ENCODE measurements around the gene PRAF2.

PRAF2 gene

DNA sequence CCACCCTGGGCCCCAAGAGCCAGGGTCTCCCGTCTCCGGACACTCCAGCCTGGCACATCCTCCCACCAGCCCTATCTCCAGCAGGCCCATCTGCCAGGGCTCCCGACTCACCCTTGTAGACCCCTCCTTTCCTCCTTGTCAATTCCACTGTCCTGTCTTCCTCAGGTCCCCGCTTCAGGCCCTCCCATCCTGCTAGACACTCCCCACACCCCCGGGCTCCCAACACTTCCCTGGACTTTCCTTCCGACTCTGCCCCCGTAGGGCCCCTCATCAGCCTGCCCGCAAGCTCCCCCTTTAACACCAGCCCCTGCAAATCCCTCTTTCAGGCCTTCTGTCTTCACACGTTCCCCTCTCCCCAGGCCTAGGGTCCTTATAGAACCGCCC lies 1.1 kb downstream of the PRAF2 start:
- no peak for DNase-seq (ENCODE audit: low read depth)

DNA sequence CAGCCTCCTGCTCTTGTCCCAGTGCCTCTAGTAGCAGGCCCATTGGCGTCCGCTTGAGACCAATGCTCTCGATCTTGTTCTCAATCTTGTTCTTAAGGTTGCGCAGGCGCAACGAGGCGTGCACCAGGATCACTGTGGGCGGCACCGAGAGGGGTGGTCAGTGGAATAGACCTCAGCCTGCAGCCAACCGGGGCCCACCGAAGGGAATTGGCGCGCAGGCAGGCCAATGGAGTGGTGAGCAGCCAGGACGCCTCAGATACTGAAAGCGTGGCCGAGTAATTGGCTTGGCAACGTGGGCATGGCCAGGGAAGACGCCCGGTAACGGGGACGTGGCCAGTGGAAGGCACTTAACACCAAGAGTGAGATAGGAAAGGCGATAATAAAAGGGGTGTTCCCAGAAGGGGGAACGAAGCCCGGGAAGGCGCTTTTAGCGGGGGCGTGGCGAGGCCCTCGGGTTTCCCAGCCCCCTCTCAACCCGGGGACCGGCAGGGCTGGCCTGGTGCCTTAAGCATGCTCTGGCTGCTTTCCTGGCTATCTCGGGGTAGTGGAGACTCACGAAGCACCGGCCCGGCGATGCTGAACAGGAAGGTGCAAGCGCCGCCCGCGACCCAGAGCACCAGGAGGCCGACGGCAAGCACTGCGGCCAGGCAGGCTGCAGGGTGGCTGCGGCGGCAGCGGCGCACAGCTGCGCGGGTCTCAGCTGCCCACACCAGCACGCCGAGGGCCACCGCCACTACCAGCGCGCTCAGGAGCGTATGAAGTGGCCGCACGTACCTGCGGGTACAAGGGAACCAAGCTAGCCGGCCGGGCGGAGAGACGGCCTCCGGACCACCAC lies 1.7 kb downstream of the PRAF2 start:
- no peak for DNase-seq (ENCODE audit: low read depth)

DNA sequence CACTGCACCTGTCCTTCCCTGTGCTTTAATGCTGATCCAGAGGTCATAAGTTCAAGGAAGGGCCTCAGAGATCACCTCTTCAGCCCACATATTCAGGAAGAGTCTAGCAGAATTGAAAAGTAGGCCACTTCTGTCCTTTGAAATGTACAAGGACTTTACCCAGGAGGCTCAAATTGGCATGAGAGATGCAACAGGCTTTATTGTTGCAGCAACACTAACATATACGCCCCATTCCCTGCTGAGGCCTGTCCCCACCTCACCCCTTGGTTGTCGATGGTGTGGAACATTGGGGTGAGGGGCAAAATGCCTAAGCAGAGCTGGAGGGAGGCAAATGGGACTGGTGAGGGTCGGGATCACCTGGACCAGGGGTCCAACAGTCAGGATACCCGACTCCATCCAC lies 2.8 kb downstream of the PRAF2 start:
- no peak for DNase-seq (ENCODE audit: low read depth)

- no peak for DNase-seq (ENCODE audit: low read depth)
Measured at GRCh38 chrX:49069038-49069437, 4.8 kb downstream of the PRAF2 start.

GRCh38 chrX:49067285-49068120 lies 6.3 kb downstream of the PRAF2 start:
- DNase-seq (ENCODE audit: low read depth) = no peak

DNA sequence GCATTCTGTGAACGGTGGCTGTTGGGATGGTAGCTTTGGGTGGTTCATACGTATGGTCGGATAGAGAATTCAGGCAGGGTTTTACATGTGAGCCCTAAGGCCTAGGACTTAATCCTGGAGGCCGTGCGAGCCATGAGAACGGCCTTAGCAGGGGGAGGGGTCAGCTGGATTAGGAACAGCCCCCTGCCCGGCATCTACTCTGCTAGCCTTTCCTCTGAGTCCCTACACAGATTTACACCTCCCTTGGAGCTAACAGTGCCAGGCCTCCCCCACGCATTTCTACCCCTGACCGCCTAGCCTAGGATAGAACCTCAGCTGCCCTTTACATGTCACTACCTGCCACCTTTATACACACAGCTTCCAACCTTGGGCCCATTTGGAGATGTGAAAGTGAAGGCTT lies 7.1 kb downstream of the PRAF2 start:
- no peak for DNase-seq (ENCODE audit: low read depth)

DNA sequence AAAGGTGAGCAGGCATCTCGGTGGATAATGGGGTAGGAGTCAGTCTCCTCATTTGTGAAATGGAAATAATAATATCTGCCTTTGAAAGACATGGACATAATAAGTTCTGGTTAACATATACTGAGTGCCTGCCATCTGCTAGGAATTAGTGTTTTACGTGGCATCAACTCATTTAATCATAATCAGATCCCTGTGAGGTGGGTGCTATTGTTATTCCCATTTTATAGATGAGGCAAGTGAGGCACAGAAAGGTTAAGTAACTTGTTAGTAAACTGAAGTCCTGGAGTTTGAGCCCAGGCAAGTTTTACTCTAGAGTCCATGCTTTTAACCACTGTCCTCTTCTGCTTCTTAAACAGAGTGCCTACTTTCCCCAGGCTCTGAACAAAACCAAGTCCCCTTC lies 7.5 kb downstream of the PRAF2 start:
- no peak for DNase-seq (ENCODE audit: low read depth)

GRCh38 chrX:49064735-49065134 lies 9.1 kb downstream of the PRAF2 start:
- no peak for DNase-seq (ENCODE audit: low read depth)

GRCh38 chrX:49064303-49064702 lies 9.5 kb downstream of the PRAF2 start:
- no peak for DNase-seq (ENCODE audit: low read depth)

DNA sequence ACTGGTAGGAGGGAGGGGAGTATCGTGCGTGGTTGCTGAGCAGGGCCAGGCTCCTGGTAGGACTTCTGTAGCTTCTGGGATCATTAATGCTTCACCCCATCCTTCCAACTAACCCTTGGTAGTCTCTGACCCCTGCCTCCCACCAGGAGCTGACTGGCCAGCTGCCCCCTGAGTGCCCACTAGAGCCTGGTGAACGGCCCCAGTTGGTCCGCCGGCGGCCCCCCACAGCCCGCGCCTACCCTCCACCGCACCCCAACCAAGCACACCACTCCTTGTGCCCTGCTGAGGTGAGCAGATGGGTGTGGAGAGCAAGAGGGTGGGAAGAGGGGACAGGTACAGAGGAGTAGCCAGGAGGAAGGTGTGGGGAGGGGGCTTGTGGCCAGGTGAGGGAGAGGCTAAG lies 10.1 kb downstream of the PRAF2 start:
- DNase-seq (ENCODE audit: low read depth) = no peak

GRCh38 chrX:49061916-49062315 lies 11.9 kb downstream of the PRAF2 start:
- DNase-seq (ENCODE audit: low read depth) = no peak

DNA sequence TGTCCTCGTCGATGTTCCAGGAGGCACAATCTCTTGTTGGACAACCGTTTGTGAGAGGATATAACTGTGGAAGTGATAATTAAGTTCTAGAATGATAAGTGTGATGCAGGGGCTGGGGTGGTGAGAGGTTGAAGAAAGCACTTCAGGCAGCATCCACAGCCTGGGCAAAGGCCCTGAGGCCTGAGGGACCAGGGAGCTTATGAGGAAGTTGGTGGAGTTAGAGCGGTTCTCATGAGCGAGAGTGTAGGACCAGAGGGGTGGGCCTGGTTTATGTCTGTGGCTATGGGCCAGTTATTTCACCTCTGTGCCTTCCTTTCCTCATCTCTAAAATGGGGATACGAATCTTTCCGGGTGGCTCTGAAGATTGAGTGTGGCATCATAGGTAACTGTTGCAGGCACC lies 12.3 kb downstream of the PRAF2 start:
- DNase-seq (ENCODE audit: low read depth) = no peak

DNA sequence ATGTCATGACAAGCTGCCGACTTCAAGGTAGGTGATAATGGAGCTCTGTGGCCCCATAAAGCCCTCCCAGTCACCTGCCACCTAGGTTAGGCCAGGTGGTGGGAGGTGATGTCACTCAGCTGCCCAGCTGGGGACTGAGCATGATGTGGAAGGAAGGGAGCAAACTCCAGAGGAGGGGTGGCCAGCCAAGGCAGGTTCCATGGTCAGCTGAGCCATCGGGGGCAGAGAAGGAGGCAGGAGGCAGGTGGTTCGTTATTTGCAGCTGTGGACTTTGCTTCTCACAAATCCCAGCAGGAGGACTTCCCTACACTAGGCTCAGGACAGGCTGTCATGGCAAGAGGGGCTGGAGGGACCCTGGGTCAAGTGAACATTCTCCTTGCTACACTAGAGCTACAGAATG lies 12.9 kb downstream of the PRAF2 start:
- DNase-seq (ENCODE audit: low read depth) = no peak

DNA sequence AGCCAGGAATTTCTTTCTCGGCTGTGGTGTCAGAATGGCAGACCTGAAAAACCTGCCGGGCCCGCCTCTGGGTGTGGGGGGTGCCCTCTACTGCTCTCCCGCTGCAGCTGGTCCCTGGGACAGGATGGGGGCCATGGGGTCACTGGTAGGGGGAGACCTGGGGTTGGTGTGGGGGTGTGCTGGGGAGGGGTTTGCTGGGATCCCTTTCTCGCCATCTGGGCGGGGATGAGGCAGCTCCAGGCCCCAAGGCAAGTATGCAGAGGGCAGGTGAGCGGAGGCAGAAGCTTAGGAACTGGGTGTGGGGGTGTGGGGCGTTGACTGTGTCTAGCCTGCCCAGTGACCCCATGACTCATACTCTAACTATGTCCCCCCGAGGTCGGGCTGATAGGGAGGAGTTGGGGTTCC lies 14.1 kb downstream of the PRAF2 start:
- DNase-seq (ENCODE audit: low read depth) = no peak

DNA sequence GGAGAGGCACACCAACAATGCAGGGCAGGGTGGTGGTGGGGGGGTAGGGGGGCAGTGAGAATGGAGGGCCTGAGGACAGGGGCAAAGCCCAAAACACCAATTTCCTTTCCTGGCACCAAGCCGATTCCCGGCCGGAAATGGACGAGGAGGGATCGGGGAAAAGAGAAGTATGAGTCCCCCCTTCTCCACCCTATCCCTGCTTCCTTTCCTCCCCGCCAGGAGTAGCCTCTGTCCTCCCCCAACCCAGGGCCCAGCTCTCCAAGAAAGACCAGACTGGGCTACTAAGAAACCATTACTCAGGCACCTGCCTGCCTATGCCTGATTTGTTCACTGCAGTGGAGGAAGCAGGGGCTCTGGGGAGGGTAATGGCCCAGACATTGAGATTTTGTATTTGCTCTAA lies 14.6 kb downstream of the PRAF2 start:
- DNase-seq (ENCODE audit: low read depth) = no peak

- DNase-seq (ENCODE audit: low read depth) = no peak
Measured at GRCh38 chrX:49058794-49059193, 15.0 kb downstream of the PRAF2 start, which contains the start of gene CCDC120. TSS of gene CCDC120 (plus strand) at chrX:49058999. CDS start at chrX:49062042, 3,043 bp downstream.

- no peak for DNase-seq (ENCODE audit: low read depth)
Measured at GRCh38 chrX:49054073-49054762, 19.6 kb downstream of the PRAF2 start.

- DNase-seq (ENCODE audit: low read depth) = peak; percentile 32
Measured at GRCh38 chrX:49053223-49054072, 20.4 kb downstream of the PRAF2 start.

GRCh38 chrX:49043987-49044281 lies 29.9 kb downstream of the PRAF2 start:
- no peak for DNase-seq (ENCODE audit: low read depth)

DNA sequence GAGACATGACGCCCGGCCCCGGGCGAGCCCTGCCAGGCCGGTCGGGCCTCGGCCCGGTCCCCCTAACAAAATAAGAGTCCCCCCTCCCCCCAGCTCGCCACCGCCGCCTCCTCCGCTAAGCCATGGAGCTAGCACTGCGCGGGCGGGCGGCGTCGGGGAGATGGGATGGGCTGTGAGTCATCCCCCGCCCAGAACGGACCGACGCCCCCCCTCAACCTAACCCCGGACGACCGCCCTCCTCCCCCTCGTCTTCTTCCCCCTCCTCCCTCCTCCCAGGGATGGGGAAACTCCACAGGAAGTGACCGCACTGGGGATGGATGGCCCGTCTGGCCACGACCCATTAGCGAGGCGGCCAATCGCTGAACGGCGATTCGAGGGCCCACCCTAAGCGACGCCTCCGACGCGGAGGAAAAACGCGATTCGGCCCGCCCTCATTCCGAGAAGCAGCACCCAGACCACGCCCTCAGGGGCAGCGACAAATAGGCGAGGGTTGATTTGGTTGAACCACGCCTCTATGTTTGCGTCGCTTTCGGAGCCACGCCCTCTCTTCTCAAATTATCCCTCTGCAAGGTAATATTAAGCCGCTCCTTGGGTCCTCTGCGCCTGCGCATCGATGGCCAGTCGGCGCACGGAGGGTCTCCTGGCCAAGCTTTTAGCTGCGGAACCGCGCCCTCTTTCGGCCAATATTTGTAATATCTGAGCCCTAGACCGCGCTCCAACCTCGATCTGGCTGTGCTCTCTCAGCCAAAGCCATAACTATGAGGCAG lies 30.4 kb downstream of the PRAF2 start, which contains the start of gene TFE3:
TSS of gene TFE3 (minus strand) at position 138 of the 767 bp plus-strand sequence. CDS start at position 7, 131 bp downstream.
- peak; percentile 90 for DNase-seq (ENCODE audit: low read depth)

Data from activated gamma-delta T cell treated with anti-CD3 and anti-CD28 coated beads, Interleukin-2, amount 50 U/mL, for 16 hours (primary cell).